HCT116 (cell line): ENCODE measurements around the gene CABLES1. TPM values are rescaled to one million over a fixed set of nuclear protein-coding genes. Genes with fewer than 3 reads are reported as not detected.

Experiments
- ATAC-seq: fragments of 200-7000 bp; cut with Tn5 transposase; 2 replicates; pipeline ENCODE4 v1.9.1; 2020; ENCODE audit warnings: mild to moderate bottlenecking, moderate library complexity
- BruUV-seq: library from RNA; stranded (reverse); fragments of 400-500 nt; replicated peaks from 2 replicates; lab custom pipeline; 2021; lab: Mats Ljungman, UMichigan
- CTCF ChIA-PET: fragments of 300-600 bp; sonication (Branson Sonifier 250); formaldehyde crosslinking; loops from one replicate; lab custom pipeline; 2021; ENCODE audit warnings: antibody characterized with exemption; lab: Charles Lee
- POLR2A ChIA-PET: fragments of 300-600, 350-600 bp; sonication (Branson Sonifier 250); formaldehyde crosslinking; loops from one replicate; lab custom pipeline; 2021; ENCODE audit warnings: antibody characterized with exemption; lab: Charles Lee
- RAD21 ChIA-PET, 2 experiments: fragments of 300-600 bp; sonication (Branson Sonifier 250); formaldehyde crosslinking; loops; one replicate each; lab custom pipeline; 2023; ENCODE audit warnings: low total read pairs in 2 of 2; ENCODE audit not compliant: uncharacterized antibody in 2 of 2, unreplicated experiment in 2 of 2, low non-redundant PET in 1 of 2; lab: Charles Lee
- DNase-seq: peaks from one replicate; pipeline ENCODE4 v3.0.0-alpha.2; 2010; ENCODE audit warnings: low read depth, low spot score
- H2AFZ ChIP-seq: fragments of 200-600 bp; shearing (Covaris generic), sonication (generic); 2 replicates; pipeline ENCODE4 v1.6.1; 2017; ENCODE audit warnings: low read depth, mixed run types, mixed read lengths, antibody characterized with exemption, low read length; ENCODE audit not compliant: poor library complexity, severe bottlenecking
- H3K27ac ChIP-seq: 2 replicates; pipeline ENCODE4 v1.5.1; 2012; ENCODE audit warnings: low read depth, low read length
- H3K27me3 ChIP-seq: fragments of 200-600 bp; sonication (generic); 2 replicates; pipeline ENCODE4 v1.6.1; 2016; ENCODE audit warnings: mixed run types, low read length, mixed read lengths; ENCODE audit not compliant: insufficient read depth
- H3K36me3 ChIP-seq, 2 experiments: fragments of 200-500 bp in 1 of 2; fragments of 200-600 bp in 1 of 2; sonication (Bioruptor generic) in 1 of 2; sonication (generic) in 1 of 2; 2 replicates each; pipeline versions ENCODE4 v1.5.1 to v1.6.1; 2014 to 2016; ENCODE audit warnings: low read length in 2 of 2, inconsistent platforms in 1 of 2, mixed read lengths in 1 of 2, mixed run types in 1 of 2; ENCODE audit not compliant: insufficient read depth in 2 of 2, control insufficient read depth in 1 of 2
- H3K4me1 ChIP-seq, 2 experiments: fragments of 200-600 bp in 1 of 2; sonication (generic) in 1 of 2; 2 replicates each; pipeline versions ENCODE4 v1.5.1 to v1.6.1; 2012 to 2017; ENCODE audit warnings: low read length in 2 of 2, inconsistent platforms in 1 of 2, mild to moderate bottlenecking in 1 of 2, mixed read lengths in 1 of 2, mixed run types in 1 of 2, moderate library complexity in 1 of 2; ENCODE audit not compliant: insufficient read depth in 2 of 2, control insufficient read depth in 1 of 2
- H3K4me2 ChIP-seq: fragments of 200-600 bp; sonication (generic); 2 replicates; pipeline ENCODE4 v1.6.1; 2017; ENCODE audit warnings: mixed run types, low read length, mixed read lengths
- H3K4me3 ChIP-seq, 2 experiments: fragments of 200-600 bp in 1 of 2; sonication (generic) in 1 of 2; replicated peaks in 1 of 2; 2 replicates each; pipeline ENCODE4 v1.5.1; 2011 to 2016; ENCODE audit warnings: low read length in 2 of 2, control low read depth in 1 of 2, low read depth in 1 of 2, mild to moderate bottlenecking in 1 of 2, mixed read lengths in 1 of 2, mixed run types in 1 of 2
- H3K79me2 ChIP-seq: fragments of 200-600 bp; sonication (generic); 2 replicates; pipeline ENCODE4 v1.6.1; 2017; ENCODE audit warnings: mild to moderate bottlenecking, mixed run types, low read length, moderate library complexity, mixed read lengths; ENCODE audit not compliant: insufficient read depth
- H3K9ac ChIP-seq: fragments of 200-600 bp; sonication (generic); 2 replicates; pipeline ENCODE4 v1.6.1; 2016; ENCODE audit warnings: low read length, mixed read lengths
- H3K9me2 ChIP-seq: fragments of 200-600 bp; sonication (generic), shearing (Covaris generic); 2 replicates; pipeline ENCODE4 v1.6.1; 2017; ENCODE audit warnings: mixed run types, mild to moderate bottlenecking, moderate library complexity; ENCODE audit not compliant: insufficient read depth
- H3K9me3 ChIP-seq, 2 experiments: fragments of 200-500 bp in 1 of 2; fragments of 200-600 bp in 1 of 2; sonication (Bioruptor generic) in 1 of 2; sonication (generic) in 1 of 2; 2 replicates each; pipeline ENCODE4 v1.6.1; 2014 to 2017; ENCODE audit warnings: low read length in 2 of 2, mixed read lengths in 2 of 2, inconsistent platforms in 1 of 2, low read depth in 1 of 2, mild to moderate bottlenecking in 1 of 2, mixed run types in 1 of 2, moderate library complexity in 1 of 2; ENCODE audit not compliant: control insufficient read depth in 1 of 2, insufficient read depth in 1 of 2
- H4K20me1 ChIP-seq: fragments of 200-600 bp; sonication (generic), shearing (Covaris generic); 2 replicates; pipeline ENCODE4 v1.6.1; 2017; ENCODE audit warnings: mixed run types, mild to moderate bottlenecking, moderate library complexity; ENCODE audit not compliant: insufficient read depth
- ATF3 ChIP-seq: IDR thresholded peaks from 2 replicates; pipeline ENCODE4 v1.6.1; 2012
- CBX3 ChIP-seq: IDR thresholded peaks from 2 replicates; pipeline ENCODE4 v1.6.1; 2012; ENCODE audit warnings: low read depth
- CEBPB ChIP-seq: IDR thresholded peaks from 2 replicates; pipeline ENCODE4 v1.6.1; 2012; ENCODE audit warnings: low read depth
- CTCF ChIP-seq, 3 experiments: fragments of 200-600 bp in 1 of 3; sonication (generic) in 1 of 3; IDR thresholded peaks in 2 of 3; conservative IDR thresholded peaks in 1 of 3; 2 replicates each; pipeline ENCODE4 v1.5.1; 2012 to 2017; ENCODE audit warnings: low read depth in 2 of 3, low read length in 2 of 3, antibody characterized with exemption in 1 of 3, borderline replicate concordance in 1 of 3, control low read depth in 1 of 3, mild to moderate bottlenecking in 1 of 3, mixed read lengths in 1 of 3, mixed run types in 1 of 3, moderate library complexity in 1 of 3; ENCODE audit not compliant: insufficient read depth in 1 of 3
- EGR1 ChIP-seq: IDR thresholded peaks from 2 replicates; pipeline ENCODE4 v1.6.1; 2012; ENCODE audit warnings: low read depth
- EZH2phosphoT487 ChIP-seq: fragments of 200-600 bp; IDR thresholded peaks from 2 replicates; pipeline ENCODE4 v1.6.1; 2018; ENCODE audit warnings: antibody characterized with exemption, borderline replicate concordance
- FOSL1 ChIP-seq: IDR thresholded peaks from 2 replicates; pipeline ENCODE4 v1.6.1; 2012; ENCODE audit warnings: low read depth
- JUND ChIP-seq: IDR thresholded peaks from 2 replicates; pipeline ENCODE4 v1.6.1; 2012
- MAX ChIP-seq: IDR thresholded peaks from 2 replicates; pipeline ENCODE4 v1.6.1; 2012
- POLR2A ChIP-seq: IDR thresholded peaks from 2 replicates; pipeline ENCODE4 v1.7.0; 2011; ENCODE audit warnings: borderline replicate concordance; ENCODE audit not compliant: insufficient read depth, insufficient read length; ENCODE audit errors: extremely low read depth
- POLR2AphosphoS5 ChIP-seq: IDR thresholded peaks from 2 replicates; pipeline ENCODE4 v1.6.1; 2011; ENCODE audit warnings: mild to moderate bottlenecking, low read depth, low read length, moderate library complexity
- SP1 ChIP-seq: IDR thresholded peaks from 2 replicates; pipeline ENCODE4 v1.6.1; 2012; ENCODE audit warnings: low read depth
- TCF7L2 ChIP-seq: IDR thresholded peaks from 2 replicates; pipeline ENCODE4 v1.7.0; 2011; ENCODE audit warnings: borderline replicate concordance, inconsistent platforms; ENCODE audit not compliant: insufficient read depth, insufficient read length; ENCODE audit errors: extremely low read depth
- ZFX ChIP-seq: fragments of 450-650 bp; IDR thresholded peaks from 2 replicates; pipeline ENCODE4 v1.6.1; 2017
- ZNF274 ChIP-seq: fragments of 200-500 bp; sonication (Bioruptor generic); IDR thresholded peaks from 2 replicates; pipeline ENCODE4 v1.6.1; 2014; ENCODE audit warnings: mild to moderate bottlenecking, low read depth, low read length, inconsistent platforms
- intact Hi-C: fragments of 100-400 bp; cut with micrococcal nuclease; formaldehyde crosslinking; loops from 2 replicates; pipeline ENCODE4 v1.10.0; 2022
- total RNA-seq: library from RNA; stranded (reverse); gene quantifications from one replicate; pipeline ENCODE4 v1.2.1, GENCODE V29; 2021; ENCODE audit not compliant: unreplicated experiment

Gene CABLES1
- total RNA-seq, 1 experiment from 2014 or later, result 7.7 TPM

- Histone ChIP-seq H3K4me2 (no peak overlapping the region), H3K4me3 (no peak overlapping the region), H3K9me3 (no peaks in the 10 kb centered on the region), H3K4me1 (no peaks in the 10 kb centered on the region), H3K79me2 (no peaks in the 10 kb centered on the region; the same call in 1 of the 2 replicates), H3K27me3 (no peaks in the 10 kb centered on the region), H3K27ac (no peak overlapping the region), H3K9ac (no peak overlapping the region), H3K9me2 (no peaks in the 10 kb centered on the region), H3K36me3 (no peaks in the 10 kb centered on the region), H2AFZ (no peak overlapping the region), H4K20me1 (no peaks in the 10 kb centered on the region)
- RAD21 ChIA-PET, result no interaction called here
- CTCF ChIA-PET, result no interaction called here
- BruUV-seq, result no TSS peak
- ATAC-seq, result no peak
- DNase-seq, result no peak
- no peak for TF ChIP-seq MAX
- POLR2A ChIA-PET, result no interaction called here
- intact Hi-C loops, result no loop called here
Observed at GRCh38 chr18:23172591-23173380, 37.5 kb downstream of the CABLES1 start.

GRCh38 chr18:23173912-23174311 lies 38.6 kb downstream of the CABLES1 start:
- no peak overlapping the region for H3K4me3 ChIP-seq
- H3K9me3 ChIP-seq, result no peaks in the 10 kb centered on the region
- H3K79me2 ChIP-seq, result no peaks in the 10 kb centered on the region; the same call in 1 of the 2 replicates
- intact Hi-C loops, result no loop called here
- DNase-seq (no peak), ATAC-seq (no peak)
- no peaks in the 10 kb centered on the region for H3K27me3 ChIP-seq
- H3K27ac ChIP-seq, result no peak overlapping the region
- RAD21 ChIA-PET, result no interaction called here
- no TSS peak for BruUV-seq
- POLR2A ChIA-PET, result no interaction called here
- no peak overlapping the region for H3K4me2 ChIP-seq
- H3K4me1 ChIP-seq, result no peaks in the 10 kb centered on the region
- CTCF ChIA-PET, result no interaction called here
- H2AFZ ChIP-seq, result no peak overlapping the region
- H3K9me2 ChIP-seq, result no peaks in the 10 kb centered on the region
- no peaks in the 10 kb centered on the region for H3K36me3 ChIP-seq
- H4K20me1 ChIP-seq, result no peaks in the 10 kb centered on the region
- H3K9ac ChIP-seq, result no peak overlapping the region
- no peak for TF ChIP-seq ATF3
- TF ChIP-seq FOSL1, result no peak
- no peak for TF ChIP-seq CBX3
- no peak for TF ChIP-seq ZFX
- TF ChIP-seq EZH2phosphoT487, result no peak
- no peak for TF ChIP-seq POLR2AphosphoS5
- TF ChIP-seq TCF7L2, result no peak
- no peak for TF ChIP-seq POLR2A
- no peak for TF ChIP-seq CEBPB
- TF ChIP-seq ZNF274, result no peak
- TF ChIP-seq MAX, result no peak
- TF ChIP-seq SP1, result no peak
- no peak for TF ChIP-seq JUND
- TF ChIP-seq CTCF (IDR thresholded peaks at IDR 0.05 in 2 of 3, conservative IDR thresholded peaks at IDR 0.05 in 1 of 3; ENCODE audit: borderline replicate concordance in 1 of 3, insufficient read depth in 1 of 3, low read depth in 2 of 3, low read length in 2 of 3), result no peak
- no peak for TF ChIP-seq EGR1
